HG02885 (cell line): ENCODE data around the gene CAPRIN1.
"Not testable (repeated sequence)": the region's sequence is repeated elsewhere in the genome, so short reads cannot be mapped to it uniquely, and the experiment has no call there.

Experiments used
- ATAC-seq: cut with Tn5 transposase; IDR thresholded peaks from one replicate; pipeline ENCODE4 v1.9.1; 2021; ENCODE audit warnings: mild to moderate bottlenecking; ENCODE audit not compliant: unreplicated experiment, poor library complexity

The CAPRIN1 gene

GRCh38 chr11:34080609-34081008, 29.1 kb downstream of the CAPRIN1 start:
- no peak for ATAC-seq

- no peak for ATAC-seq
Measured at GRCh38 chr11:34084637-34085036, 33.1 kb downstream of the CAPRIN1 start.

- ATAC-seq = peak; percentile 80
Measured at GRCh38 chr11:34086554-34087283, 35.2 kb downstream of the CAPRIN1 start.

- ATAC-seq = no peak
Measured at GRCh38 chr11:34091825-34092224, 40.3 kb downstream of the CAPRIN1 start.

GRCh38 chr11:34094900-34095299, 43.4 kb downstream of the CAPRIN1 start:
- not testable (repeated sequence) for ATAC-seq

GRCh38 chr11:34098813-34099212, 47.3 kb downstream of the CAPRIN1 start:
- no peak for ATAC-seq

- ATAC-seq = no peak
Measured at GRCh38 chr11:34104680-34105078, 53.1 kb downstream of the CAPRIN1 start.

GRCh38 chr11:34105079-34105956, 53.8 kb downstream of the CAPRIN1 start, which contains the start of gene NAT10:
Gene NAT10 (plus strand): TSS chr11:34105629. CDS start chr11:34108226, 2,597 bp downstream.
- peak; percentile 90 for ATAC-seq

GRCh38 chr11:34105957-34106504, 54.5 kb downstream of the CAPRIN1 start:
- no peak for ATAC-seq

GRCh38 chr11:34111722-34112270, 60.3 kb downstream of the CAPRIN1 start:
- no peak for ATAC-seq

GRCh38 chr11:34114014-34114413, 62.5 kb downstream of the CAPRIN1 start:
- no peak for ATAC-seq

GRCh38 chr11:34114471-34114870, 62.9 kb downstream of the CAPRIN1 start:
- ATAC-seq = no peak

GRCh38 chr11:34120651-34121050, 69.1 kb downstream of the CAPRIN1 start:
- no peak for ATAC-seq

- no peak for ATAC-seq
Measured at GRCh38 chr11:34124885-34125668, 73.5 kb downstream of the CAPRIN1 start.

- no peak for ATAC-seq
Measured at GRCh38 chr11:34126959-34127848, 75.7 kb downstream of the CAPRIN1 start.

GRCh38 chr11:34128824-34129223, 77.3 kb downstream of the CAPRIN1 start:
- ATAC-seq = no peak

GRCh38 chr11:34132261-34132965, 80.9 kb downstream of the CAPRIN1 start:
- ATAC-seq = no peak

GRCh38 chr11:34134765-34135164, 83.2 kb downstream of the CAPRIN1 start:
- peak; percentile 77 for ATAC-seq
